ENCODE data around the gene GPR135. TPM values are rescaled to one million over a fixed set of nuclear protein-coding genes. Genes with fewer than 3 reads are reported as not detected.

Gene GPR135
- polyA plus RNA-seq, 1 donor: 3.5 TPM

DNA sequence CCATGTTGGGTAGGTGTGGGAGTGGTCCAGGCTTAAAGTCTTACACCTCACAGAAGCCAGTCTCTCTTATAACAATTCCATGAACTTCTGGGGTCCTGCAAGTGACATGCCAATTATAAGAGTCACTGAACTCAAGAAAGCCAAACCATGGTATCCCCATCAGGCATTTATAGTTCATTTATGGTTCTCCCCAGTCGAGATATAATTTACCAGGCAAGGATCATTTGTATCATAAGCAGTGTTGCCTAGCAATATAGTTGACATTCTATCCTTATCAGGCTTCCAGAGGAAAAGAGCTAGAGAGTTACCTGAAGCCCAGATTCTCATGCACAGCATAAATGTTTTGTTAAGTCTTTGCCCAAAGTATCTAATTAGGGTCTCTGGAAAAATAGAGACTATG is 27.2 kb upstream of the GPR135 start:
- Histone ChIP-seq H3K27me3 (ENCODE audit: control insufficient read depth, insufficient read depth, low read length) (no peaks in the 10 kb centered on the region), H3K36me3 (ENCODE audit: control insufficient read depth, insufficient read depth, low read length) (peaks cover 61% of the 10 kb centered on the region), H3K27ac (ENCODE audit: low read length) (no peak overlapping the region), H3K9me3 (ENCODE audit: control insufficient read depth, low read depth, low read length) (no peaks in the 10 kb centered on the region), H3K4me1 (ENCODE audit: control insufficient read depth, insufficient read depth, low read length) (peaks cover 8% of the 10 kb centered on the region), H3K4me3 (ENCODE audit: low read length) (no peak overlapping the region)
- peak in 1 of 2 donors; percentile 58 for DNase-seq
- no CpG with 5 or more reads among the region's 1 CpG for WGBS (ENCODE audit: insufficient coverage, low lambda C conversion rate)

DNA sequence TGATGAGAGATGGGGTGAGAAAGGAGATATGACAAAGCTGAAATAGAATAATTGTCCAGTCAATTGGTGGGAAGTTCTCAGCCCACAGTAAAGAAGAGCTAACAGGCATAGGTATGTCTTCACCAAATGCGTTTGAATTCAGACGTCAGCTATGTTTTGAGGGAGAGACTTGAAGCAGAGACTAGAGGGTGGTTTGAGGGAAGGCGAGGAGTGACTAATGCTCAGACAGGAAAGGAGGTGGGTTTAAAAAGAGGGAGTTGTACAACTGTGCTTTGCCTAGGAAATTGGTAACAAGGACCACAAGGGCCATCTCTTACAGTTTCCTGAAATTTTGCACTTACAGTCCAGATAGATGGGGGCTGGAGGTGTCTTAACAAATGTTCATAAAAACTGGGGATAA is 25.6 kb upstream of the GPR135 start:
- H3K27ac ChIP-seq (ENCODE audit: low read length): no peak overlapping the region
- H3K36me3 ChIP-seq (ENCODE audit: control insufficient read depth, insufficient read depth, low read length): peaks cover 53% of the 10 kb centered on the region
- 100% methylated on average over 3 of the region's 3 CpGs for WGBS (ENCODE audit: insufficient coverage, low lambda C conversion rate)
- DNase-seq: no peak
- H3K27me3 ChIP-seq (ENCODE audit: control insufficient read depth, insufficient read depth, low read length): no peaks in the 10 kb centered on the region
- no peaks in the 10 kb centered on the region for H3K9me3 ChIP-seq (ENCODE audit: control insufficient read depth, low read depth, low read length)
- H3K4me3 ChIP-seq (ENCODE audit: low read length): no peak overlapping the region
- peaks cover 10% of the 10 kb centered on the region for H3K4me1 ChIP-seq (ENCODE audit: control insufficient read depth, insufficient read depth, low read length)

- Histone ChIP-seq H3K4me1 (ENCODE audit: control insufficient read depth, insufficient read depth, low read length) (peaks cover 34% of the 10 kb centered on the region), H3K36me3 (ENCODE audit: control insufficient read depth, insufficient read depth, low read length) (peaks cover 15% of the 10 kb centered on the region), H3K27ac (ENCODE audit: low read length) (peak overlapping the region; percentile 94), H3K27me3 (ENCODE audit: control insufficient read depth, insufficient read depth, low read length) (no peaks in the 10 kb centered on the region), H3K9me3 (ENCODE audit: control insufficient read depth, low read depth, low read length) (no peaks in the 10 kb centered on the region), H3K4me3 (ENCODE audit: low read length) (peak overlapping the region; percentile 95)
- WGBS (ENCODE audit: insufficient coverage, low lambda C conversion rate): 0% methylated on average over 3 of the region's 32 CpGs
- no peak for DNase-seq
Measured at GRCh38 chr14:59484639-59485175, 19.5 kb upstream of the GPR135 start.

GRCh38 chr14:59483819-59484638 is 18.8 kb upstream of the GPR135 start, which contains the start of the genes JKAMP and L3HYPDH:
Gene JKAMP (plus strand): TSS chr14:59484517. CDS start chr14:59484590, 73 bp downstream.
Gene L3HYPDH (minus strand): TSS chr14:59484408. CDS start chr14:59484316, 92 bp downstream.
- WGBS (ENCODE audit: insufficient coverage, low lambda C conversion rate): no CpG with 5 or more reads among the region's 92 CpGs
- no peaks in the 10 kb centered on the region for H3K9me3 ChIP-seq (ENCODE audit: control insufficient read depth, low read depth, low read length)
- peaks cover 8% of the 10 kb centered on the region for H3K36me3 ChIP-seq (ENCODE audit: control insufficient read depth, insufficient read depth, low read length)
- peak within 1 kb of the TSS; percentile 95 for H3K4me3 ChIP-seq (ENCODE audit: low read length)
- H3K4me1 ChIP-seq (ENCODE audit: control insufficient read depth, insufficient read depth, low read length): peaks cover 34% of the 10 kb centered on the region
- no peaks in the 10 kb centered on the region for H3K27me3 ChIP-seq (ENCODE audit: control insufficient read depth, insufficient read depth, low read length)
- peak within 1 kb of the TSS; percentile 94 for H3K27ac ChIP-seq (ENCODE audit: low read length)
- peak; percentile 95 to 97 for DNase-seq

DNA sequence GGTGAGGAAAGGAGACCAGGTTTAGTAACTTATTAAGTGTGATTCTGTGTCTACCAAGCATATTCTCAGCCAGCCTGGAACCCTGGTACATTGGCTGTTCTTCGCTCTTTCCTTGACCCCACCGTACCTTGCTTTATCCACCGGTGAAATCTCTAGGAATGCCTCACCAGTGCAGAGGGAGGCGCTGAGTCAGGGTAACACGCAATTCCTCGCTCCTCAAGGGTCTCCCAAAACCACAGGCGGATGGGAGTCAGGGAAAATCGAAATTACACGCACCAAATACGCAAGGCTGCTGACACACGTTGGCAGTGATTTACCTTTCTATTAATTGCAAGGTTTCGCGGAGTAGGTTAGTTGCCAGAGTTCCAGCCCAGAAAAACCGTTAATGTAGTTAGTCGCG is 18.2 kb upstream of the GPR135 start:
- WGBS (ENCODE audit: insufficient coverage, low lambda C conversion rate): no CpG with 5 or more reads among the region's 16 CpGs
- H3K27me3 ChIP-seq (ENCODE audit: control insufficient read depth, insufficient read depth, low read length): no peaks in the 10 kb centered on the region
- H3K27ac ChIP-seq (ENCODE audit: low read length): peak overlapping the region; percentile 94
- peak overlapping the region; percentile 95 for H3K4me3 ChIP-seq (ENCODE audit: low read length)
- H3K9me3 ChIP-seq (ENCODE audit: control insufficient read depth, low read depth, low read length): no peaks in the 10 kb centered on the region
- peaks cover 30% of the 10 kb centered on the region for H3K4me1 ChIP-seq (ENCODE audit: control insufficient read depth, insufficient read depth, low read length)
- H3K36me3 ChIP-seq (ENCODE audit: control insufficient read depth, insufficient read depth, low read length): peaks cover 8% of the 10 kb centered on the region
- DNase-seq: no peak

DNA sequence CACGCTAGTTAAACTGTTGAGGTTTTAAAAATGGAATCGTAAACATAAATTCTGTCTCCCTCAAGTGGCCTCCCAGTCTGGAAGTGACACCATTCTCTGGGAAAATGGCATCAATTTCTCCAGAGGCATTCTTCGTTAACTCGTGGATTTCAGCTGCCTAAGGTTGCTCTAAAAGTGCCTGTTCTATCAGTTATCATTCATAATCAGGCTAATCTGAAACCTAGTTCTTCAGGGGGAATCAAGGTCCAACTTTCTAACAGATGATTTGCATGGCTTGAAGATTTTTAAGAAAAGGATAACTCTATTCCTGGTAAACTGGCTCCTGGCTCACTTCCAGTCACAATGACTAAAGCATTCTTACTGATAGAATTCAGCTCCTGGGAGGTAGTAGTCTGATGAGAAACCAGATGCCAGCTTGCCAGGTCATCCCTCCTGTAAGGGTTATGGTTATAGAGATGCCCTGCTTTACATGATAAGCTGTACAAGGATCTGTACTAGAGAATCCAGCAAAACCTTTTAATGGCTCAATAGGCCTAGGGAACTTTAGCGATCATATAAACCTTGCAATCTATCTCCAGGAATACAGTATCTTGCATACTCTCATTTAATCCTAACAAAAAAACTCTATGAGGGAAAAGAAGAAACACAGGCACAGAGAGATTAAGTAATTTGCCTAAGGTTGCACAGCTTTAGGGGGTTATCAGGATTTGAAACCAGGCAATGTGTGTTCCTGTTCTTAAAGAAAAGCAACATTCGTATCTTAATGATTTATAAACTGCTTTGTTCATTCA is 17.6 kb upstream of the GPR135 start:
- Histone ChIP-seq H3K4me3 (ENCODE audit: low read length) (peak overlapping the region; percentile 95), H3K27ac (ENCODE audit: low read length) (peak overlapping the region; percentile 94), H3K27me3 (ENCODE audit: control insufficient read depth, insufficient read depth, low read length) (no peaks in the 10 kb centered on the region), H3K4me1 (ENCODE audit: control insufficient read depth, insufficient read depth, low read length) (peaks cover 27% of the 10 kb centered on the region), H3K36me3 (ENCODE audit: control insufficient read depth, insufficient read depth, low read length) (peaks cover 9% of the 10 kb centered on the region), H3K9me3 (ENCODE audit: control insufficient read depth, low read depth, low read length) (no peaks in the 10 kb centered on the region)
- DNase-seq: peak in 1 of 2 donors; percentile 44
- 40% methylated on average over 1 of the region's 6 CpGs for WGBS (ENCODE audit: insufficient coverage, low lambda C conversion rate)

GRCh38 chr14:59481871-59482540 is 16.8 kb upstream of the GPR135 start:
- Histone ChIP-seq H3K4me3 (ENCODE audit: low read length) (no peak overlapping the region), H3K27me3 (ENCODE audit: control insufficient read depth, insufficient read depth, low read length) (no peaks in the 10 kb centered on the region), H3K4me1 (ENCODE audit: control insufficient read depth, insufficient read depth, low read length) (peaks cover 26% of the 10 kb centered on the region), H3K9me3 (ENCODE audit: control insufficient read depth, low read depth, low read length) (no peaks in the 10 kb centered on the region), H3K36me3 (ENCODE audit: control insufficient read depth, insufficient read depth, low read length) (peaks cover 8% of the 10 kb centered on the region), H3K27ac (ENCODE audit: low read length) (peak overlapping the region; percentile 94)
- peak in 1 of 2 donors; percentile 12 for DNase-seq
- WGBS (ENCODE audit: insufficient coverage, low lambda C conversion rate): 60% methylated on average over 1 of the region's 2 CpGs

DNA sequence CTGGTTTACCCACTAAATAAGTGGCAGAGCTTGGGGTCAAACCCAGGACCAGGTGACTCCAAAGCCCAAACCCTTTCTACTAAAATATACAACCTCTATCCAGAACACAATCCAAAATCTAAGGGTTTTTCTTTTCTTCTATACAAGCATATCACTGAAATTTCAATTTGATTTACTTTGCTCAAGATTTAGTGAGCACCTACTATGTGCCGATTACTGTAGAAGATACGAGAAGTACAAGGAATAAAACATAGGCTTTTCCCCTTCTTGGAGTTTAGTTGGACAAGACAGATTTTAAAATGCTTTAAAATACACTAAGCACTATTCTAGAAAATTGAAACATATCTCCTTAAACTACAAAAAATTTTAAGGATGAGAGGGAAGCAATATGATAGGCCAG is 16.2 kb upstream of the GPR135 start:
- Histone ChIP-seq H3K9me3 (ENCODE audit: control insufficient read depth, low read depth, low read length) (no peaks in the 10 kb centered on the region), H3K4me3 (ENCODE audit: low read length) (no peak overlapping the region), H3K36me3 (ENCODE audit: control insufficient read depth, insufficient read depth, low read length) (peaks cover 8% of the 10 kb centered on the region), H3K27ac (ENCODE audit: low read length) (no peak overlapping the region), H3K27me3 (ENCODE audit: control insufficient read depth, insufficient read depth, low read length) (no peaks in the 10 kb centered on the region), H3K4me1 (ENCODE audit: control insufficient read depth, insufficient read depth, low read length) (peaks cover 26% of the 10 kb centered on the region)
- no peak for DNase-seq
- 100% methylated on average over 2 of the region's 2 CpGs for WGBS (ENCODE audit: insufficient coverage, low lambda C conversion rate)

- Histone ChIP-seq H3K27me3 (ENCODE audit: control insufficient read depth, insufficient read depth, low read length) (no peaks in the 10 kb centered on the region), H3K36me3 (ENCODE audit: control insufficient read depth, insufficient read depth, low read length) (peaks cover 15% of the 10 kb centered on the region), H3K4me1 (ENCODE audit: control insufficient read depth, insufficient read depth, low read length) (peaks cover 23% of the 10 kb centered on the region), H3K27ac (ENCODE audit: low read length) (no peak overlapping the region), H3K4me3 (ENCODE audit: low read length) (no peak overlapping the region), H3K9me3 (ENCODE audit: control insufficient read depth, low read depth, low read length) (no peaks in the 10 kb centered on the region)
- DNase-seq: peak; percentile 28 to 60
- WGBS (ENCODE audit: insufficient coverage, low lambda C conversion rate): no CpG with 5 or more reads among the region's 1 CpG
Measured at GRCh38 chr14:59480166-59480565, 15.0 kb upstream of the GPR135 start.

GRCh38 chr14:59478540-59478939 is 13.4 kb upstream of the GPR135 start:
- Histone ChIP-seq H3K4me1 (ENCODE audit: control insufficient read depth, insufficient read depth, low read length) (peaks cover 23% of the 10 kb centered on the region), H3K27me3 (ENCODE audit: control insufficient read depth, insufficient read depth, low read length) (no peaks in the 10 kb centered on the region), H3K4me3 (ENCODE audit: low read length) (no peak overlapping the region), H3K9me3 (ENCODE audit: control insufficient read depth, low read depth, low read length) (no peaks in the 10 kb centered on the region), H3K27ac (ENCODE audit: low read length) (no peak overlapping the region), H3K36me3 (ENCODE audit: control insufficient read depth, insufficient read depth, low read length) (peaks cover 24% of the 10 kb centered on the region)
- no CpG with 5 or more reads among the region's 3 CpGs for WGBS (ENCODE audit: insufficient coverage, low lambda C conversion rate)
- no peak for DNase-seq

Measured in large intestine (tissue), 3 donors.